Measurements from ENCODE around the gene MRPL9. TPM values are rescaled to one million over a fixed set of nuclear protein-coding genes. Genes with fewer than 3 reads are reported as not detected.
"Not testable (repeated sequence)": the region's sequence is repeated elsewhere in the genome, so short reads cannot be mapped to it uniquely, and the experiment has no call there.

MRPL9 gene
- total RNA-seq, 1 experiment from 2014 or later, result 80.9 TPM

DNA sequence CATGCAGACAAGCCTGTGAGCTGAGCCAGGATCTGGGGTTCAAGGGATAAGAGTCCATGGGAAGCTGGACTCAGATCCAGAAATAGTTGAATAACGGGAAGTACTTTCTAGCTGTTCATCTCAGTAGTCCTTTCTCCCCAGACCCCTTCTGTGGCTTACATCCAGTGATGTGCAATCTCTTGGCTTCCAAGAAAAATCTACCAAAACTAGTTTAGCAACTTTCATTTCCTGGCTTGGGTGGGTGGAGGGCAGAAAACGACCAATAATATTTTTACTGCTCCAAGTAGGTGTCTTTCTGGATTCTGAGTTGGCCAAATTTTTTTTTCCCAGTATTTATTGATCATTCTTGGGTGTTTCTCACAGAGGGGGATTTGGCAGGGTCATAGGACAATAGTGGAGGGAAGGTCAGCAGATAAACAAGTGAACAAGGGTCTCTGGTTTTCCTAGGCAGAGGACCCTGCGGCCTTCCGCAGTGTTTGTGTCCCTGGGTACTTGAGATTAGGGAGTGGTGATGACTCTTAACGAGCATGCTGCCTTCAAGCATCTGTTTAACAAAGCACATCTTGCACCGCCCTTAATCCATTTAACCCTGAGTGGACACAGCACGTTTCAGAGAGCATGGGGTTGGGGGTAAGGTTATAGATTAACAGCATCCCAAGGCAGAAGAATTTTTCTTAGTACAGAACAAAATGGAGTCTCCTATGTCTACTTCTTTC, 5.2 kb upstream of the MRPL9 start:
- H3K9me3 ChIP-seq (ENCODE audit: insufficient read depth, low read depth); H3F3A ChIP-seq (ENCODE audit: insufficient read depth, low read depth); H3K27me3 ChIP-seq (ENCODE audit: insufficient read depth, low read depth); CTCF ChIA-PET; H4K20me1 ChIP-seq (ENCODE audit: insufficient read depth); H3K9me2 ChIP-seq (ENCODE audit: insufficient read depth); BruUV-seq (replicated peaks); H3K36me3 ChIP-seq (ENCODE audit: low read depth): not testable (repeated sequence)
- peak overlapping the region; percentile 38; the same call in 1 of the 2 replicates for H3K4me3 ChIP-seq
- intact Hi-C loops (cut with micrococcal nuclease; ENCODE audit: unreplicated experiment), result loop anchor here (10.0 kb wide), 1 partner anchor 236 kb away; no protein-coding TSS in a partner anchor
- 0 out of 2 replicates have a peak, but pooled peaks cover 10% of the 10 kb centered on the region for H3K79me2 ChIP-seq (ENCODE audit: low read depth)
- H3K27ac ChIP-seq, result peak overlapping the region; percentile 70
- DNase-seq, result peak; percentile 38 to 83
- peak overlapping the region; percentile 72; the same call in 1 of the 2 replicates for H2AFZ ChIP-seq
- H3K4me2 ChIP-seq, result peak overlapping the region; percentile 73
- H3K4me1 ChIP-seq (replicated peaks; ENCODE audit: insufficient read depth), result peaks cover 31% of the 10 kb centered on the region
- POLR2A ChIA-PET (ENCODE audit: unreplicated experiment), result interaction anchor here (0.8 kb wide), 1 partner anchor 87 kb away, joined by 5 read pairs; no protein-coding TSS in a partner anchor

- DNase-seq, result no peak
- H3K9me3 ChIP-seq (ENCODE audit: insufficient read depth, low read depth), result no peaks in the 10 kb centered on the region
- H3K4me2 ChIP-seq, result peak overlapping the region; percentile 92
- ChIA-PET POLR2A (ENCODE audit: unreplicated experiment) (interaction anchor here (0.6 to 0.7 kb wide), 3 partner anchors 38 to 227 kb away, joined by 3 to 6 read pairs (median 4); no protein-coding TSS in a partner anchor), CTCF (interaction anchor here (0.6 kb wide), 1 partner anchor 157 kb away, joined by 3 read pairs; no protein-coding TSS in a partner anchor)
- 0 out of 2 replicates have a peak, but pooled peaks cover 10% of the 10 kb centered on the region for H3K36me3 ChIP-seq (ENCODE audit: low read depth)
- no TSS peak for BruUV-seq (replicated peaks)
- H3K4me3 ChIP-seq, result peak overlapping the region; percentile 83
- intact Hi-C loops (cut with micrococcal nuclease; ENCODE audit: unreplicated experiment), result loop anchor here (5.0 to 10.0 kb wide), 2 partner anchors 73 to 241 kb away; partner anchors contain the start of gene C2CD4D
- H2AFZ ChIP-seq, result peak overlapping the region; percentile 93
- no peaks in the 10 kb centered on the region for H3K9me2 ChIP-seq (ENCODE audit: insufficient read depth)
- H4K20me1 ChIP-seq (ENCODE audit: insufficient read depth), result no peaks in the 10 kb centered on the region
- peak overlapping the region; percentile 66 for H3K27ac ChIP-seq
- peaks cover 31% of the 10 kb centered on the region for H3K4me1 ChIP-seq (replicated peaks; ENCODE audit: insufficient read depth)
- TF ChIP-seq, protein P1, sequence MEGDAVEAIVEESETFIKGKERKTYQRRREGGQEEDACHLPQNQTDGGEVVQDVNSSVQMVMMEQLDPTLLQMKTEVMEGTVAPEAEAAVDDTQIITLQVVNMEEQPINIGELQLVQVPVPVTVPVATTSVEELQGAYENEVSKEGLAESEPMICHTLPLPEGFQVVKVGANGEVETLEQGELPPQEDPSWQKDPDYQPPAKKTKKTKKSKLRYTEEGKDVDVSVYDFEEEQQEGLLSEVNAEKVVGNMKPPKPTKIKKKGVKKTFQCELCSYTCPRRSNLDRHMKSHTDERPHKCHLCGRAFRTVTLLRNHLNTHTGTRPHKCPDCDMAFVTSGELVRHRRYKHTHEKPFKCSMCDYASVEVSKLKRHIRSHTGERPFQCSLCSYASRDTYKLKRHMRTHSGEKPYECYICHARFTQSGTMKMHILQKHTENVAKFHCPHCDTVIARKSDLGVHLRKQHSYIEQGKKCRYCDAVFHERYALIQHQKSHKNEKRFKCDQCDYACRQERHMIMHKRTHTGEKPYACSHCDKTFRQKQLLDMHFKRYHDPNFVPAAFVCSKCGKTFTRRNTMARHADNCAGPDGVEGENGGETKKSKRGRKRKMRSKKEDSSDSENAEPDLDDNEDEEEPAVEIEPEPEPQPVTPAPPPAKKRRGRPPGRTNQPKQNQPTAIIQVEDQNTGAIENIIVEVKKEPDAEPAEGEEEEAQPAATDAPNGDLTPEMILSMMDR (conservative IDR thresholded peaks at IDR 0.05), result no peak
- TF ChIP-seq EZH2 (IDR thresholded peaks at IDR 0.05; ENCODE audit: low read depth), result no peak
- H3F3A ChIP-seq (ENCODE audit: insufficient read depth, low read depth), result peaks cover 25% of the 10 kb centered on the region; the same call in 1 of the 2 replicates
- H3K27me3 ChIP-seq (ENCODE audit: insufficient read depth, low read depth), result no peaks in the 10 kb centered on the region
- 0 out of 2 replicates have a peak, but pooled peaks cover 10% of the 10 kb centered on the region for H3K79me2 ChIP-seq (ENCODE audit: low read depth)
Observed at GRCh38 chr1:151763990-151764389, 694 bp upstream of the MRPL9 start.

- CTCF ChIA-PET, result interaction anchor here (0.6 kb wide), 1 partner anchor 76 kb away, joined by 5 read pairs; no protein-coding TSS in a partner anchor
- POLR2A ChIA-PET (ENCODE audit: unreplicated experiment), result interaction anchor here (0.6 kb wide), 1 partner anchor 687 kb away, joined by 13 read pairs; no protein-coding TSS in a partner anchor
- intact Hi-C loops (cut with micrococcal nuclease; ENCODE audit: unreplicated experiment), result loop anchor here (5.0 to 10.0 kb wide), 2 partner anchors 77 to 244 kb away; partner anchors contain the start of gene C2CD4D
Observed at GRCh38 chr1:151760597-151761385, 2.5 kb downstream of the MRPL9 start.

More at GRCh38 chr1:151760597-151761385, 2.5 kb downstream of the MRPL9 start:
- Histone ChIP-seq H3K27me3 (ENCODE audit: insufficient read depth, low read depth) (no peaks in the 10 kb centered on the region), H3K4me1 (replicated peaks; ENCODE audit: insufficient read depth) (peaks cover 19% of the 10 kb centered on the region), H2AFZ (no peak overlapping the region), H3K4me3 (no peak overlapping the region), H3K36me3 (ENCODE audit: low read depth) (0 out of 2 replicates have a peak, but pooled peaks cover 10% of the 10 kb centered on the region), H3F3A (ENCODE audit: insufficient read depth, low read depth) (peaks cover 16% of the 10 kb centered on the region; the same call in 1 of the 2 replicates), H3K4me2 (no peak overlapping the region), H4K20me1 (ENCODE audit: insufficient read depth) (no peaks in the 10 kb centered on the region), H3K9me2 (ENCODE audit: insufficient read depth) (no peaks in the 10 kb centered on the region), H3K27ac (no peak overlapping the region), H3K9me3 (ENCODE audit: insufficient read depth, low read depth) (no peaks in the 10 kb centered on the region), H3K79me2 (ENCODE audit: low read depth) (0 out of 2 replicates have a peak, but pooled peaks cover 10% of the 10 kb centered on the region)
- no TSS peak for BruUV-seq (replicated peaks)
- TF ChIP-seq, protein P1 (conservative IDR thresholded peaks at IDR 0.05), result no peak
- DNase-seq, result no peak

Measured in PC-9 (cell line).